ENCODE measurements around the gene NUDT5. TPM values are rescaled to one million over a fixed set of nuclear protein-coding genes. Genes with fewer than 3 reads are reported as not detected.

The NUDT5 gene
- total and polyA plus RNA-seq, 2 of the 13 experiments (the other 11 are each of a cell fraction or from before 2014, with no cell fraction given) = 79.6 to 134 TPM

DNA sequence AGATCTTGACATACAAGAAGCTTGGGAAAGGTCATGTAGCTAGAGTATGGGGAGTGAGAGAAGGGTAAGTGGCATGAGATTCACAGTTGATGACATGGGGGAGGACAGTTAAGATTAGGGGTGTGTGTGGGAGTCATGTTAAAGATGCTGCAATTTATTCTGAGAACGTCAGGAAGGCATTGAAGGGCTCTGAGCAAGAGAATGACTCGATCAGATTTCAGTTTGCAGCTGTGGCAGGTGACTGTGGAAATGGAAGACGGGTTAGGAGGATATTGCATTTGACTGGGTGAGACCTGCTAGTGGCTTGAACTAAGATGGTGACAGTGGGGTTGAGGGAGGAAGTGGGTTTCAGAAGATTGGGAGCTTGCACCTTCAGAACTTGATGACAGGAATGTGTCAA, 5.9 kb upstream of the NUDT5 start:
- peaks cover 9% of the 10 kb centered on the region for H3K4me1 ChIP-seq (ENCODE audit: insufficient read depth, low read length)
- no peak overlapping the region for H3K27ac ChIP-seq (ENCODE audit: extremely low read length, insufficient read depth, low read length)
- no peak for DNase-seq (ENCODE audit: low spot score)
- ATAC-seq = no peak
- no TSS peak for BruUV-seq (replicated peaks)
- H3K9me3 ChIP-seq (ENCODE audit: low read length) = no peaks in the 10 kb centered on the region
- H3K79me2 ChIP-seq (ENCODE audit: insufficient read depth, low read length) = peaks cover 56% of the 10 kb centered on the region
- no peaks in the 10 kb centered on the region; a peak in 1 of 5 replicates for H3K27me3 ChIP-seq (ENCODE audit: control insufficient read depth in 1 of 2, insufficient read depth in 2 of 2, low read length in 2 of 2)
- TF ChIP-seq NFYB (CRISPR knock-in tag; IDR thresholded peaks at IDR 0.05) (no peak), ZNF431 (CRISPR knock-in tag; IDR thresholded peaks at IDR 0.05; ENCODE audit: borderline replicate concordance, low read depth) (no peak), SNRNP70 (IDR thresholded peaks at IDR 0.05; ENCODE audit: low read depth, low read length) (no peak), CREB3 (CRISPR knock-in tag; IDR thresholded peaks at IDR 0.05) (no peak), HES4 (CRISPR knock-in tag; IDR thresholded peaks at IDR 0.05; ENCODE audit: borderline replicate concordance) (no peak), ZNF672 (CRISPR knock-in tag; IDR thresholded peaks at IDR 0.05) (no peak), MLLT10 (CRISPR knock-in tag; IDR thresholded peaks at IDR 0.05) (no peak), RAD21 (CRISPR knock-in tag; IDR thresholded peaks at IDR 0.05) (no peak), ZNF501 (CRISPR knock-in tag; IDR thresholded peaks at IDR 0.05) (no peak), AKNA (CRISPR knock-in tag; IDR thresholded peaks at IDR 0.05; ENCODE audit: borderline replicate concordance) (no peak)
- 96% methylated on average over 3 of the region's 3 CpGs for WGBS (ENCODE audit: low lambda C conversion rate)
- CTCF ChIA-PET (ENCODE audit: low intra/inter-chr PET ratio, low total read pairs) = no interaction called here
- no peak overlapping the region for H3K4me3 ChIP-seq (replicated peaks in 1 of 3; ENCODE audit: insufficient read depth in 1 of 3, low read depth in 2 of 3, low read length in 3 of 3)
- no peak overlapping the region for H3K4me2 ChIP-seq (ENCODE audit: low read depth, low read length)
- intact Hi-C loops (cut with micrococcal nuclease; ENCODE audit: unreplicated experiment) (no loop called here), in situ Hi-C loops (cut with HindIII; ENCODE audit: extremely low pct_ligation_motif_present, low pct_unique_long_range_greater_than_20kb) (no loop called here)
- H3K9ac ChIP-seq (ENCODE audit: insufficient read depth, low read depth, low read length) = no peak overlapping the region
- POLR2A ChIA-PET = no interaction called here
- FAIRE-seq = no peak
- H3K36me3 ChIP-seq (replicated peaks in 1 of 2; ENCODE audit: control insufficient read depth in 1 of 2, insufficient read depth in 2 of 2, low read length in 2 of 2) = peaks cover 16 to 57% of the 10 kb centered on the region in 2 experiments
- H4K20me1 ChIP-seq (ENCODE audit: insufficient read depth, low read length) = peaks cover 6% of the 10 kb centered on the region; the same call in 1 of the 2 replicates
- no peak overlapping the region for H2AFZ ChIP-seq (ENCODE audit: low read length)

Measured in HepG2 (cell line).